Measurements from ENCODE around the gene DYNC2H1.
"Not testable (repeated sequence)": the region's sequence is repeated elsewhere in the genome, so short reads cannot be mapped to it uniquely, and the experiment has no call there.

Gene DYNC2H1

GRCh38 chr11:103141986-103142385 is 32.8 kb downstream of the DYNC2H1 start:
- DNase-seq (ENCODE audit: low read depth in 1 of 2, low spot score in 1 of 2), result not testable (repeated sequence)

- no peak for DNase-seq (ENCODE audit: low read depth in 1 of 2, low spot score in 1 of 2)
Observed at GRCh38 chr11:103147627-103148026, 38.4 kb downstream of the DYNC2H1 start.

- DNase-seq (ENCODE audit: low read depth in 1 of 2, low spot score in 1 of 2), result no peak
Observed at GRCh38 chr11:103157542-103157941, 48.3 kb downstream of the DYNC2H1 start.

GRCh38 chr11:103164093-103164796 is 55.0 kb downstream of the DYNC2H1 start:
- no peak for DNase-seq (ENCODE audit: low read depth in 1 of 2, low spot score in 1 of 2)

- no peak for DNase-seq (ENCODE audit: low read depth in 1 of 2, low spot score in 1 of 2)
Observed at GRCh38 chr11:103167166-103167565, 57.9 kb downstream of the DYNC2H1 start.

- DNase-seq (ENCODE audit: low read depth in 1 of 2, low spot score in 1 of 2), result no peak
Observed at GRCh38 chr11:103170865-103171264, 61.6 kb downstream of the DYNC2H1 start.

- no peak for DNase-seq (ENCODE audit: low read depth in 1 of 2, low spot score in 1 of 2)
Observed at GRCh38 chr11:103175461-103176129, 66.4 kb downstream of the DYNC2H1 start.

- DNase-seq (ENCODE audit: low read depth in 1 of 2, low spot score in 1 of 2), result no peak
Observed at GRCh38 chr11:103183981-103184611, 74.9 kb downstream of the DYNC2H1 start.

GRCh38 chr11:103202048-103202651 is 92.9 kb downstream of the DYNC2H1 start:
- DNase-seq (ENCODE audit: low read depth in 1 of 2, low spot score in 1 of 2), result no peak

GRCh38 chr11:103210543-103210942 is 101.3 kb downstream of the DYNC2H1 start:
- DNase-seq (ENCODE audit: low read depth in 1 of 2, low spot score in 1 of 2), result no peak

- no peak for DNase-seq (ENCODE audit: low read depth in 1 of 2, low spot score in 1 of 2)
Observed at GRCh38 chr11:103215812-103216211, 106.6 kb downstream of the DYNC2H1 start.

- no peak for DNase-seq (ENCODE audit: low read depth in 1 of 2, low spot score in 1 of 2)
Observed at GRCh38 chr11:103220133-103220532, 110.9 kb downstream of the DYNC2H1 start.

- DNase-seq (ENCODE audit: low read depth in 1 of 2, low spot score in 1 of 2), result no peak
Observed at GRCh38 chr11:103222806-103223205, 113.6 kb downstream of the DYNC2H1 start.

- DNase-seq (ENCODE audit: low read depth in 1 of 2, low spot score in 1 of 2), result no peak
Observed at GRCh38 chr11:103228807-103229206, 119.6 kb downstream of the DYNC2H1 start.

- DNase-seq (ENCODE audit: low read depth in 1 of 2, low spot score in 1 of 2), result no peak
Observed at GRCh38 chr11:103234974-103235373, 125.7 kb downstream of the DYNC2H1 start.

GRCh38 chr11:103241574-103241973 is 132.3 kb downstream of the DYNC2H1 start:
- DNase-seq (ENCODE audit: low read depth in 1 of 2, low spot score in 1 of 2), result no peak

- DNase-seq (ENCODE audit: low read depth in 1 of 2, low spot score in 1 of 2), result no peak
Observed at GRCh38 chr11:103254123-103254522, 144.9 kb downstream of the DYNC2H1 start.

- no peak for DNase-seq (ENCODE audit: low read depth in 1 of 2, low spot score in 1 of 2)
Observed at GRCh38 chr11:103257360-103257759, 148.1 kb downstream of the DYNC2H1 start.

- DNase-seq (ENCODE audit: low read depth in 1 of 2, low spot score in 1 of 2), result no peak
Observed at GRCh38 chr11:103266167-103266831, 157.1 kb downstream of the DYNC2H1 start.

GRCh38 chr11:103272876-103273275 is 163.7 kb downstream of the DYNC2H1 start:
- DNase-seq (ENCODE audit: low read depth in 1 of 2, low spot score in 1 of 2), result no peak

- no peak for DNase-seq (ENCODE audit: low read depth in 1 of 2, low spot score in 1 of 2)
Observed at GRCh38 chr11:103274025-103274424, 164.8 kb downstream of the DYNC2H1 start.

All from activated CD4-positive, alpha-beta T cell treated with anti-CD3 and anti-CD28 coated beads, Interleukin-2, amount 50 U/mL, for 24 hours (primary cell).